Right atrium auricular region (tissue), 2 donors: ENCODE results near the gene COX6A2. TPM values are rescaled to one million over a fixed set of nuclear protein-coding genes. Genes with fewer than 3 reads are reported as not detected.
"Not testable (repeated sequence)": the region's sequence is repeated elsewhere in the genome, so short reads cannot be mapped to it uniquely, and the experiment has no call there.

ENCODE experiments used
- DNase-seq: peaks from one replicate; pipeline ENCODE4 v3.0.0-alpha.2; 2019; ENCODE audit warnings: low spot score
- H3K27ac ChIP-seq, 2 donors: fragments of 200-600 bp; sonication (generic); 1 replicate in 1 of 2; 2 replicates in 1 of 2; pipeline ENCODE4 v1.5.1; 2016 to 2019
- H3K27me3 ChIP-seq, 2 donors: fragments of 200-600 bp; sonication (generic); one replicate each; pipeline versions ENCODE4 v1.5.1 to v1.6.0; 2017 to 2019
- H3K36me3 ChIP-seq: fragments of 200-600 bp; sonication (generic); one replicate; pipeline ENCODE4 v1.5.1; 2016
- H3K4me1 ChIP-seq, 2 donors: fragments of 200-600 bp; sonication (generic); one replicate each; pipeline versions ENCODE4 v1.5.1 to v1.6.0; 2017 to 2019
- H3K4me3 ChIP-seq, 2 donors: fragments of 200-600 bp; sonication (generic); 1 replicate in 1 of 2; 2 replicates in 1 of 2; pipeline ENCODE4 v1.5.1; 2017 to 2019; ENCODE audit warnings: mild to moderate bottlenecking in 1 of 2, moderate library complexity in 1 of 2
- H3K9me3 ChIP-seq, 2 donors: fragments of 200-600 bp; sonication (generic); one replicate each; pipeline ENCODE4 v1.5.1; 2019
- total RNA-seq, 2 donors: library from RNA; depleted of rRNA; stranded (reverse); fragments of >200 nt; gene quantifications; one replicate each; pipeline ENCODE4 v1.1.0, GENCODE V29; 2016
- TF ChIP-seq, protein P1 (sequence below), 2 donors: fragments of 200-600 bp; sonication (generic); IDR thresholded peaks; one replicate each; pipeline ENCODE4 v1.5.1; 2019; ENCODE audit warnings: antibody characterized with exemption in 2 of 2

The COX6A2 gene
- total RNA-seq, 2 donors from 2014 or later: 515 to 564 TPM

DNA sequence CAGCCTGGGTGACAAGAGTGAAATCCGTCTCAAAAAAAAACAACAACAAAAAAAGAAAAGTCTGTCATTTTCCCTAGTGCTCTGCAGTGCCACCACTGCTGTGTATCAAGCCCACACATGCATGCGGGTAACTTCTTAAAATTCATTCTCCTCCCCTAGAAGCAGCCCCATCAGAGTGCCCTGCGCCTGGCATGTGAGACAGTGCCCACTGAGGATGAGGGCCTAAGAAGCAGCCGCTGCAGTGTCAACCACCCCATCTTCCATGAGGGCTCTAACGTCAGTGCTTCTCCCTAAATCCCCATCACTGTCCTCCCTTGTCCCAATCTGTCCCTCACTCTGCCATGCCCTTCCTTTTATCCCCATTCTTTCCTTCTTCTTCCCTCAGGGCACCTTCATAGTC, 10.2 kb downstream of the COX6A2 start:
- no peak for DNase-seq
- no peak overlapping the region for H3K27ac ChIP-seq
- TF ChIP-seq, protein P1, sequence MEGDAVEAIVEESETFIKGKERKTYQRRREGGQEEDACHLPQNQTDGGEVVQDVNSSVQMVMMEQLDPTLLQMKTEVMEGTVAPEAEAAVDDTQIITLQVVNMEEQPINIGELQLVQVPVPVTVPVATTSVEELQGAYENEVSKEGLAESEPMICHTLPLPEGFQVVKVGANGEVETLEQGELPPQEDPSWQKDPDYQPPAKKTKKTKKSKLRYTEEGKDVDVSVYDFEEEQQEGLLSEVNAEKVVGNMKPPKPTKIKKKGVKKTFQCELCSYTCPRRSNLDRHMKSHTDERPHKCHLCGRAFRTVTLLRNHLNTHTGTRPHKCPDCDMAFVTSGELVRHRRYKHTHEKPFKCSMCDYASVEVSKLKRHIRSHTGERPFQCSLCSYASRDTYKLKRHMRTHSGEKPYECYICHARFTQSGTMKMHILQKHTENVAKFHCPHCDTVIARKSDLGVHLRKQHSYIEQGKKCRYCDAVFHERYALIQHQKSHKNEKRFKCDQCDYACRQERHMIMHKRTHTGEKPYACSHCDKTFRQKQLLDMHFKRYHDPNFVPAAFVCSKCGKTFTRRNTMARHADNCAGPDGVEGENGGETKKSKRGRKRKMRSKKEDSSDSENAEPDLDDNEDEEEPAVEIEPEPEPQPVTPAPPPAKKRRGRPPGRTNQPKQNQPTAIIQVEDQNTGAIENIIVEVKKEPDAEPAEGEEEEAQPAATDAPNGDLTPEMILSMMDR (IDR thresholded peaks at IDR 0.05): no peak
- H3K4me3 ChIP-seq: no peak overlapping the region
- no peaks in the 10 kb centered on the region for H3K27me3 ChIP-seq
- no peaks in the 10 kb centered on the region for H3K4me1 ChIP-seq
- H3K9me3 ChIP-seq: no peaks in the 10 kb centered on the region
- H3K36me3 ChIP-seq: no peaks in the 10 kb centered on the region

DNA sequence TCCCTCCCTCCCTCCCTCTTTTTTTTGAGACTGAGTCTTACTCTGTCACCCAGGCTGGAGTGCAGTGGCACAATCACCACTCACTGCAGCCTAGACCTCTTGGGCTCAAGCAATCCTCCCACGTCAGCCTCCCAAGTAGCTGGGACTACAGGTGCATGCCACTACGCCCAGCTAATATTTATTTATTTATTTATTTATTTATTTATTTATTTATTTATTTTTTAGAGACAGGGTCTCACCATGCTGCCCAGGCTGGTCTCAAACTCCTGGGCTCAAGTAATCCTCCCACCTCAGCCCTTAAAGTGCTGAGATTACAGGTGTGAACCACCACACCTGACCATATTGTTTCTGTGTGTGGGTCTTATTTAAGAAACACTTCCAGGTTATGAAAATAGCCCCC, 11.1 kb downstream of the COX6A2 start:
- H3K36me3 ChIP-seq, H3K4me1 ChIP-seq, H3K27me3 ChIP-seq, H3K9me3 ChIP-seq, DNase-seq, H3K4me3 ChIP-seq, H3K27ac ChIP-seq: not testable (repeated sequence)

DNA sequence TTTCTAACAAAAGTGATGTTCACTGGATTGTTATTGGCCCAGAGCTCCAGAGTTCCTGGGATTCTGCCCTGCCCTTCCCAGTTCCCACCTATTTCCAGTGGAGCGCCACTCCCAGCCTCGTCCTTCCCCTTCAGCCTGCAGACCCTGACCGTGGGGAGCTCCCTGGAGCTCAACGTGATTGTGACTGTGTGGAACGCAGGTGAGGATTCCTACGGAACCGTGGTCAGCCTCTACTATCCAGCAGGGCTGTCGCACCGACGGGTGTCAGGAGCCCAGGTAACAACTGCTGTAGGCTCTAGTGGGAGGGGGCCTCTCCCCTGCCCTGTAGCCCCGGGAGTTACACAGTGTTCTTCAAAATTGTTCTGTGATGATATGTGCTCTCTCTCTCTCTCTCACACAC, 11.8 kb downstream of the COX6A2 start:
- H3K4me3 ChIP-seq: no peak overlapping the region
- H3K9me3 ChIP-seq: no peaks in the 10 kb centered on the region
- DNase-seq: no peak
- H3K27ac ChIP-seq: no peak overlapping the region
- no peaks in the 10 kb centered on the region for H3K27me3 ChIP-seq
- no peaks in the 10 kb centered on the region for H3K36me3 ChIP-seq
- TF ChIP-seq, protein P1 (IDR thresholded peaks at IDR 0.05): no peak
- H3K4me1 ChIP-seq: no peaks in the 10 kb centered on the region

DNA sequence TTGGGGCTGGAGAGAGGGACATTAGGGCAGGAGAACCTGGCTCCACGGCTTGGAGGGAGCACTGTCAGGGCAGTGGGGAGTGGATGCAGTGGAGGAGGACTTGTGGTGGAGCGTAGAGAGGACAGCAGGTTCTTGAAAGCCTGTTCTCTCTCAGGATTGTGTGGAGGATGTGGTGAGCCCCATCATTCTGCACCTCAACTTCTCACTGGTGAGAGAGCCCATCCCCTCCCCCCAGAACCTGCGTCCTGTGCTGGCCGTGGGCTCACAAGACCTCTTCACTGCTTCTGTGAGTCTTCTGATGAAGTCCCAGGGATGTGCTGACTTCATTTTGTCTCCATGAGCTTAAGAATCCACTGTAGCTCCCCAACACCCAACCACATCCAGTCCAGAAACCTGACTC, 13.5 kb downstream of the COX6A2 start:
- no peak overlapping the region for H3K4me3 ChIP-seq
- no peak for DNase-seq
- H3K4me1 ChIP-seq: no peaks in the 10 kb centered on the region
- TF ChIP-seq, protein P1 (IDR thresholded peaks at IDR 0.05): no peak
- no peaks in the 10 kb centered on the region for H3K36me3 ChIP-seq
- H3K9me3 ChIP-seq: no peaks in the 10 kb centered on the region
- H3K27ac ChIP-seq: no peak overlapping the region
- H3K27me3 ChIP-seq: no peaks in the 10 kb centered on the region

DNA sequence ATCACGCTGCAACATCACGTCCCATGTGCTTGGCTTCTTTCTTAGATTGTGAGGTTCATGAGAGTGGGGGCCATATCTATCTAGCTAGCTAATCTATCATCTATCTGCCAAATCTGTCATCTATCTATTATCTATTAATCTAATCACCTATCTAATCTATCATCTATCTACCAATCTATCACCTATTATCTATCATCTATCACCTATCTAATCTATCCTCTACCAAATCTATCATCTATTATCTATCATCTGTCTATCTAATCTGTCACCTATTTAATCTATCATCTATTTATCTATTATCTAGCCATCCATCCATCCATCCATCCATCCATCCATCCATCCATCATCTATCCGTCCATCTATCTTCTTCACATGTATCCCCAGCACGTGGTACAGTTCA, 14.2 kb downstream of the COX6A2 start:
- H3K9me3 ChIP-seq: no peaks in the 10 kb centered on the region
- no peak for DNase-seq
- no peaks in the 10 kb centered on the region for H3K4me1 ChIP-seq
- TF ChIP-seq, protein P1 (IDR thresholded peaks at IDR 0.05): no peak
- no peaks in the 10 kb centered on the region for H3K27me3 ChIP-seq
- H3K4me3 ChIP-seq: no peak overlapping the region
- no peaks in the 10 kb centered on the region for H3K36me3 ChIP-seq
- no peak overlapping the region for H3K27ac ChIP-seq

DNA sequence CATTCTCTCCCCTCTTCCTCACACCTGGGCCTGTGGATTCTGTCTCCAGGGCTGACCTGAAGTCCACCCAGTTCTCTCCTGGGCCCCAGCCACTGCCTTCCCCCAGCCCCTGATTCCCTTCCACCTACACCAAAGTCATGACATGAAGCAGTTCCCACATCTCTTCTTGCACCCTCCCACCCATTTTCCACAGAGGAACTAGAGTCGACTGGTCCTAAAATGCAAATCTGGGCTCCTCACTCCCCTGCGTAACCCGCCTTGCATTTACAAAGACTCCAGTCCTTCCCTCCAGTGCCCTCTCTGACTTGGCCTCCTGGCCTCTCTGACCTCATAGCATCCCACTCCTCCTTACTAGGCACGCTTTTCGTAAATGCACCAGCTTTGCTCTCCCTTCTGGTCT, 14.8 kb downstream of the COX6A2 start:
- Histone ChIP-seq H3K36me3 (no peaks in the 10 kb centered on the region), H3K4me3 (no peak overlapping the region), H3K27me3 (no peaks in the 10 kb centered on the region), H3K4me1 (no peaks in the 10 kb centered on the region), H3K9me3 (no peaks in the 10 kb centered on the region), H3K27ac (no peak overlapping the region)
- TF ChIP-seq, protein P1 (IDR thresholded peaks at IDR 0.05): no peak
- no peak for DNase-seq
